Hepatocyte (in vitro differentiated cells): ENCODE data around the gene CORO1C. TPM values are rescaled to one million over a fixed set of nuclear protein-coding genes. Genes with fewer than 3 reads are reported as not detected.

Experiments
- DNase-seq: peaks from one replicate; pipeline ENCODE4 v3.0.0-alpha.2; 2016; ENCODE audit warnings: low spot score
- H2AFZ ChIP-seq: fragments of 200-600 bp; sonication (generic); 2 replicates; pipeline ENCODE4 v1.6.0; 2016; ENCODE audit warnings: antibody characterized with exemption, mild to moderate bottlenecking
- H3K27ac ChIP-seq: fragments of 200-600 bp; sonication (generic); 2 replicates; pipeline ENCODE4 v1.5.1; 2016; ENCODE audit warnings: mild to moderate bottlenecking
- H3K27me3 ChIP-seq: fragments of 200-600 bp; sonication (generic); 2 replicates; pipeline ENCODE4 v1.6.1; 2016
- H3K36me3 ChIP-seq: fragments of 200-600 bp; sonication (generic); replicated peaks from 2 replicates; pipeline ENCODE4 v1.5.1; 2016; ENCODE audit warnings: low read depth; ENCODE audit not compliant: insufficient read depth
- H3K4me1 ChIP-seq: fragments of 200-600 bp; sonication (generic); 2 replicates; pipeline ENCODE4 v1.5.1; 2016; ENCODE audit warnings: mild to moderate bottlenecking, moderate library complexity; ENCODE audit not compliant: insufficient read depth
- H3K4me2 ChIP-seq: fragments of 200-600 bp; sonication (generic); 2 replicates; pipeline ENCODE4 v1.6.0; 2016
- H3K4me3 ChIP-seq: fragments of 200-600 bp; sonication (generic); 2 replicates; pipeline ENCODE4 v1.5.1; 2016; ENCODE audit warnings: mild to moderate bottlenecking
- H3K79me2 ChIP-seq: fragments of 200-600 bp; sonication (generic); 2 replicates; pipeline ENCODE4 v1.6.0; 2017; ENCODE audit warnings: mild to moderate bottlenecking
- H3K9me2 ChIP-seq: fragments of 200-600 bp; sonication (generic); replicated peaks from 2 replicates; pipeline ENCODE4 v1.6.0; 2017; ENCODE audit warnings: mild to moderate bottlenecking; ENCODE audit not compliant: insufficient read depth
- H3K9me3 ChIP-seq: fragments of 200-600 bp; sonication (generic); 2 replicates; pipeline ENCODE4 v1.5.1; 2016; ENCODE audit warnings: low read depth, mild to moderate bottlenecking
- H4K20me1 ChIP-seq: fragments of 200-600 bp; sonication (generic); 2 replicates; pipeline ENCODE4 v1.6.0; 2016; ENCODE audit warnings: mild to moderate bottlenecking; ENCODE audit not compliant: insufficient read depth, poor library complexity, severe bottlenecking
- CTCF ChIP-seq: fragments of 200-600 bp; sonication (generic); IDR thresholded peaks from 2 replicates; pipeline ENCODE4 v1.5.1; 2016; ENCODE audit warnings: antibody characterized with exemption, mild to moderate bottlenecking; ENCODE audit not compliant: poor library complexity
- EZH2 ChIP-seq: fragments of 200-600 bp; sonication (generic); IDR thresholded peaks from 2 replicates; pipeline ENCODE4 v1.6.1; 2016; ENCODE audit warnings: antibody characterized with exemption, mild to moderate bottlenecking, borderline replicate concordance
- EZH2phosphoT487 ChIP-seq: fragments of 200-600 bp; sonication (generic); IDR thresholded peaks from one replicate; pipeline ENCODE4 v1.6.1; 2018; ENCODE audit warnings: antibody characterized with exemption, mild to moderate bottlenecking, low read depth, moderate library complexity; ENCODE audit not compliant: unreplicated experiment, severe bottlenecking
- WGBS: methylation state at CpG from one replicate; pipeline ENCODE4 v1.1.6; 2016; ENCODE audit warnings: low lambda C conversion rate; ENCODE audit errors: missing lambda C conversion rate; 5-methylcytosine and 5-hydroxymethylcytosine counted together
- polyA plus RNA-seq: library from polyadenylated mRNA; unstranded; fragments of >200 nt; fragmentation: Nextera tagmentation; extraction: Ambion mirVana; gene quantifications from 2 replicates; pipeline ENCODE4 v1.2.1, GENCODE V29; 2016
- total RNA-seq: library from RNA; depleted of rRNA; stranded (reverse); fragments of >200 nt; gene quantifications from 2 replicates; pipeline ENCODE4 v1.2.3, GENCODE V29; 2014

CORO1C gene
- total and polyA plus RNA-seq, 2 experiments from 2014 or later: 110 to 137 TPM

- no peaks in the 10 kb centered on the region for H3K9me2 ChIP-seq
- no peak overlapping the region for H3K27ac ChIP-seq
- H2AFZ ChIP-seq: no peak overlapping the region
- no peak overlapping the region for H3K4me2 ChIP-seq
- TF ChIP-seq EZH2 (no peak), EZH2phosphoT487 (no peak), CTCF (no peak)
- DNase-seq: no peak
- H3K9me3 ChIP-seq: no peaks in the 10 kb centered on the region
- no peaks in the 10 kb centered on the region for H3K27me3 ChIP-seq
- no peaks in the 10 kb centered on the region for H3K36me3 ChIP-seq
- H3K4me1 ChIP-seq: peaks cover 16% of the 10 kb centered on the region
- 90% methylated on average over 6 of the region's 6 CpGs for WGBS
- no peaks in the 10 kb centered on the region for H3K79me2 ChIP-seq
- H4K20me1 ChIP-seq: no peaks in the 10 kb centered on the region
- H3K4me3 ChIP-seq: no peak overlapping the region
Observed at GRCh38 chr12:108635997-108636808, 95.1 kb downstream of the CORO1C start.

GRCh38 chr12:108635201-108635996 is 95.9 kb downstream of the CORO1C start:
- Histone ChIP-seq H3K36me3 (no peaks in the 10 kb centered on the region), H3K4me2 (no peak overlapping the region), H3K27ac (no peak overlapping the region), H3K9me3 (no peaks in the 10 kb centered on the region), H3K4me1 (peaks cover 17% of the 10 kb centered on the region), H4K20me1 (no peaks in the 10 kb centered on the region), H2AFZ (no peak overlapping the region), H3K79me2 (no peaks in the 10 kb centered on the region), H3K4me3 (no peak overlapping the region), H3K27me3 (no peaks in the 10 kb centered on the region), H3K9me2 (no peaks in the 10 kb centered on the region)
- no peak for DNase-seq
- WGBS: 46% methylated on average over 15 of the region's 15 CpGs
- TF ChIP-seq EZH2phosphoT487: no peak

GRCh38 chr12:108634341-108634751 is 97.0 kb downstream of the CORO1C start:
- H3K4me1 ChIP-seq: peaks cover 25% of the 10 kb centered on the region
- no peaks in the 10 kb centered on the region for H3K27me3 ChIP-seq
- H3K9me2 ChIP-seq: no peaks in the 10 kb centered on the region
- no peaks in the 10 kb centered on the region for H3K9me3 ChIP-seq
- H3K79me2 ChIP-seq: no peaks in the 10 kb centered on the region
- no peaks in the 10 kb centered on the region for H3K36me3 ChIP-seq
- DNase-seq: no peak
- TF ChIP-seq EZH2: no peak
- TF ChIP-seq CTCF: no peak
- TF ChIP-seq EZH2phosphoT487: no peak
- no peak overlapping the region for H3K4me3 ChIP-seq
- no peak overlapping the region for H3K4me2 ChIP-seq
- H2AFZ ChIP-seq: no peak overlapping the region
- WGBS: 86% methylated on average over 4 of the region's 4 CpGs
- H3K27ac ChIP-seq: no peak overlapping the region
- H4K20me1 ChIP-seq: no peaks in the 10 kb centered on the region
